Fibroblast of skin of right quadriceps (primary cell): ENCODE measurements around the gene CFAP61.

Experiments
- DNase-seq: peaks from one replicate; pipeline ENCODE4 v3.0.0-alpha.2; 2013

The CFAP61 gene

DNA sequence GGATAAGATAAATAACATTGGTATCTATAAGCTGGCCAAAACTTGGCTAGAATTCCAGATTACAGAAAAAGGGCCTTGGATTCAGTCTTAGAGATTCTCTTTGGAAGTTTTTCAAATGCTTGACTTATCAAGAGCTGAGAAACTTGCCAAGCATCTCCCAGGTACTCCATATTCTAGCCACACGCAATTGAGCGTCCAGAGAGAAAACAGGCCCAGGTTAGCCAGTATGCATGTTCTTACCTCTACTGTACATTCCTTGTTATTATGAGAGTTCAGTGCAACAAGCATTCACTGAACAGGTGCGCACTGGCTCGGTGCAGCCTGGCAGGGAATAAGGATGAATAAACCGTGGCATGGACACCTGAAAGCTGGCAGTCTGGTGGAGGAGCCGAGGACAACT lies 13.7 kb upstream of the CFAP61 start:
- DNase-seq: no peak

DNA sequence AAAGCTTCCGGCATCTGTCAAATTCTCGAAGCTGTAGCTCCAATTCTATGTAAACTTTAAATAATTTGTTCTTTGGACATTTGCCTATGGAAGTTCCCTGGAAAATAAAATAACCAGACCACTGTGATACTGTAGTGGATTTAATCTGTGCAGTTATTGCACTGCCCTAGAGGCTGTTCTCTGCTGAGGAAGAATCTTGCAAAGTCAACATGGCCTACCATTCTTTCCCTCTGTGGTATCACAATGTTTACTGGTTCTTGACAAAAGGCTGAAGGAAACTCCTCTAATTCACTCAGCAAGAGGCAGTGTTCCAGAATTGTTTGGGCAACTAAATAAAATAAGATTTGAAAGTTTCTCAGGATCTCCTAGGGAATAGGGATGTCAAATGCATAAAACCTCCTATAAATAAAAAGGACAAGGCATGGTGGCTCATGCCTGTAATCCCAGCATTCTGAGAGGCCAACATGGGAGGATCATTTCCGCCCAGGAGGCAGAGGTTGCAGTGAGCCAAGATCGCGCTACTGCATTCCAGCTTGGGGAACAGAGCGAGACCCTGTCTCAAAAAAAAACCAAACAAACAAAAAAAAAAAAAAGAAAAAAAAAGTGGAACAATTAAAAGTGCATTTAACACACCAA lies 12.5 kb upstream of the CFAP61 start:
- DNase-seq: no peak

DNA sequence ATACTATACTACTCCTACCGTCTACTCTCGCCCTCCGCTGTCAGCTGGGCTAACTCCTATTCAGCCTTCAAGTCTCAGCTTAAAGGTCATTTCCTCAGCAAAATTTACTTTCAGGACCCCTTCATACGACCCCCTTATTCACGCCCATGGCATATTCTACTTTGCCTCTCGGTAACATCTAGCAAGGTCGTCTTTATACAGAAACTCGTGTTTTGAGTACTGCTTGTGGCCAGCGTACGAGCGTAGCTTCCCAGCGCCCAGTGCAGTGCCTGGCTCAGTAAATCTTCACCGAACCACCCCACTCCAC lies 612 bp upstream of the CFAP61 start:
- no peak for DNase-seq

DNA sequence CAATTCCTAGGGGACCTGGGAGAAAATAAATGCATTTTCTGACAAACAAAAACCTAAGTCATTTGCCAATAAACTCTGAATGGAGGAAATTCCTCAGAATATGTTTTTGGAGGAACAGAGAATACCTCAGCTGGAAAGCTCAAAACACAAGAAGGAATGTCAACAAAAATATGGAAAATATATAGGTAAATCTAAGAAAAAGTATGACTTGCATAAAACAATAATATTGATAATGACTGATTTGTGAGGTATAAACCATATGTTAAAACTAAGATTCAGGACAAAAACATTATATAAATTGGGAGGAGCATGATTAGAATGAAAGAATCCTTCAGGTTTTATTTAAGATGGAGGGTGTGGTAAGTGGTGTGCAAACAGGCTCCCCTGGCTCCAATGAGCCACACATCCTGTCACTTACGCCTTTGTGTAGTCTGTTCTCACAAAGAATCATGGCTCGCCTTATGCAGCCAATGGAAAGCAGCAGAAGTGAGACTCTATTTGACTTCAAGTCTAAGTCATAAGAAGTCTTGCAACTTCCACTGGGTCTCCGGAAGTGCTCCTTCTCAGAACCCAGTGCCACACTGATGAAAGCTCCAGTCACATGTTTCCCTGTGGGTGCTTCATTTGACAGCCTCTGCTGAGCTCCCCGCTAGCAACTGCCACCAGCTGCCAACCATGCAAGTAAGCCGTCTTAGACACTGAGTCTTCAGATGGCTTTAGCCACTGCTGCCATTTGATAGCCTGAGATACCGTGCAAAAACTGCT lies 8.1 kb downstream of the CFAP61 start:
- DNase-seq: no peak

DNA sequence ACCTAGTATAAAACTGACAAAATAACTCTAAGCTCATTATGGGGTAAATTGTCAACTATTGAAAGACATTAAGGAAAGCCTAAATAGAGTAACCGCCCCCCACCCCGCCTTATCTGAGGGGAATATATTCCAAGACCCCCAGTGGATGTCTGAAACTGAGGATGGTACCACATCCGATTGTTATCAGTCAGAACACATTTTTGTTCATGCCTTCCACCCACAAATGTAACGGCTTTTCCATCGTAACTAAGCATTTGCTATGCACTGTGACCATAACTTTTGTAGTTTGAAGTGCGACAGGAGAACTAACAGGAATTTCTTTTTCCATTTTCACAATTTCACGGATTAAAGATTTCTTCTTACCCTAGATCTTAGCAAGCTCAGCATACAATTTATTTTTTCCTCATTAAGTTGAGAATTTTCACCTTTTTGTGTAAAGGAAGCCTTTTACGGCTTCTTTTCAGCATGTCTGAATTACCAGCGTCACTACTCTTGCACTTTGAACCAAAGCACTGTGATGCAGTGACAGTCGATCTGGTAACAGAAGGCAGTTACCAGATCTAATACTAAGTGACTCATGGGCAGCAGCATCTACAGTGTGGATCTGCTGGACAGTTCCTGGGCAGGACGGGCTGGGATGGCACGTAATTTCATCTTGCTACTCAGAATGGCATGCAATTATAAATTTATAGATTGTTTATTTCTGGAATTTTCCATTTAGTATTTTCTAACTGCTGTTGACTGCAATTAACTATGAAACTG lies 11.8 kb downstream of the CFAP61 start:
- DNase-seq: no peak

DNA sequence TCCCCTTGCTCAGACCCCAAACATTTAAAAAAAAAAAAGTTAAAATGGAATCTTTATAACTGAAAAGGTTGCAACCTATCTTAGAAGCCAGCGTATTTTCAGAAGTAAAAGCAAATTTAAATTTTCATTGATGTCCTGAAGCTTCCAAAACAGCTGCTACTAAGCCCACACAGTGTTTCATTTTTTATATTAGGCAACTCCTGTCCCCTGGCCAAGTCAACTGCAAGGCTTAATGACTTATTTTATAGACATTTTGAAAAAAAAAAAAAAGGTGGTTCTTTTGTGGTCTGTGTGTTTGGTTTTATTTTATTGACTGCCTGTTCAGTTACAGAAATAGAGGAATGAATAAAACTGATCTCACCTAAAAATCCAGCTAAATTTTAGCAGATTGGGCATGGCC lies 13.0 kb downstream of the CFAP61 start:
- no peak for DNase-seq

DNA sequence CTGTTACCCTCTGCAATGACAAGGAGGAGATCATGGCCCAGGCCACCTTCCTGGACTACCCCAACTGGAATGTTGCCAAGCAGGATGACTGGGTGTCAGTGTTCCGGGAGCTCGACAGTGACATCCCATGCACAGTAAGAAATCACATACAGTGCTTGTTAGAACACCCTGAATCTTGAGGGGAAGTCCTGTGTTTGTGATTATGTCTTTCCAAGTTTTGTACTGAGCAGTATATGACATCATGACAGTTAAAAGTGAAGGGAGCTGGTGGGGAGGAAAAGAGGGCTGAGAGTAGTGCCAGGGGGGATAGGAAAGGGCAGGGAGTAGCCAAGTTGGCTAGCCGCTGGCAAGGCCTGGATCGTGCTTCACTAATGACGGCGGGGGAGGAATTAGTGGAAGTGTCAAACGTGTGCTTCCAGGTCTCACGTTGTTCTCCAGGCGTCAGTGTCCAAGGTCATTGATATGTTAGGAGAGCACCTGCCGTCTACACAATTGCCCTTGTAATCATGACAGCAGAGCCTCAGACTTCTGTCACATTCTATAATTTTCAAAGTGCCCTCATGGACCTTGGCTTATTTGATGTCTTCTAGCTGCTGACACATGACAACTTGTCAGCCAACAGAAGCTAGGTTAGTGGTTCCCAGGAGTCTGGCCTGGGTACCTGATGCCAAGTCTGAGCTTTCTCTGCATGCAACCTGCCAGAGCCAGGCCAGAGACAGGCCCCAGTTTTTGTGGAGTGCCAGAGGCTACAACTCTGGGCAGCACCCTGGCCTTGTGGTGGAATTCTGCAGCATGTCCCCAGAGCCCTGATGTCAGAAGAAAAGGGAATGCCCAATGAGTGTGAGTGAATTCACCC lies 18.8 kb downstream of the CFAP61 start:
- no peak for DNase-seq

DNA sequence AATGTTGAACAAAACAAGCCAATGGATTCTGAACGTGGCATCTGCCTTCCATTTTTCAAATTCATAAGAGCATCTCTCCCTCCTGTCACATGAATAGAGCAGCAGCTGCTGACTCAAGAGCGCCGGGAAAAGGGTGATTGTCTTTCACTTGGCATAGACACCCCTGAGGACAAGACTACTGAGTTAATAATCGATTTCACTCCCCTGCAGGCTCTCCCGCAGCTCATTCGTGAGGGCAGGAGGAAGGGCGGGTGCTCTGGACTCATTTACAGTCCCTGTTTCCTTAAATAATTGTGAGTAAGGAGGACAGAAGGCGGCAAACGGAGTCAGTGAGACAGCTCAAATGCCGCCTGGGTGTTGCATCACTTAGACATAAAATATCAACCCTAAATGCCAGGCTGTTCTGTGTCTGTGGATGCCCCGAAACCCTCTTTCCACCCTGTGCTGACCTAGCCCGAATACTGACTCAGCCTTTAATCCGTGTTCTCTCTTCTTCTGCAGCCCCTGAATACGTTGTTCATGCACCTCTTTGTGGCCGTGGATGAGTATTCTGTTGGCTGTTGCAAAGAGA lies 21.6 kb downstream of the CFAP61 start:
- no peak for DNase-seq

DNA sequence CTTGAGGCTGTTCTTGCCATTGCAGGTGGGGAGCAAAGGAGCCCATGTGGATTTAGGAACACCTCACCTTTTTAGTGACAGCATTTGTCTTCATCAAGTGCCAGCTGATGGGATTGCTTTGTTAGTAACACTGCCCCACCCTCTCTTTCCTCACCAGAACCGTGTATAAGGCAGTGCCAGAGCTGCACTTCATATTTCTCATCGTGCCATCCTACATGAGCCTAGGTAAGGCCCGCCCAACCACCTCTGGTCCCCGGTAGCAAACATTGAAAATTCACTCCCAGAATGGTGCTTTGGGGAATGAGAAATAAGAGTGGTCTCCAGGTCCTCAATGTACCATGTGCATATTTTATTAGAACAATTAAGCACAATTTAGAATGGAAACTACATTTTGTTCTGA lies 22.7 kb downstream of the CFAP61 start:
- no peak for DNase-seq

DNA sequence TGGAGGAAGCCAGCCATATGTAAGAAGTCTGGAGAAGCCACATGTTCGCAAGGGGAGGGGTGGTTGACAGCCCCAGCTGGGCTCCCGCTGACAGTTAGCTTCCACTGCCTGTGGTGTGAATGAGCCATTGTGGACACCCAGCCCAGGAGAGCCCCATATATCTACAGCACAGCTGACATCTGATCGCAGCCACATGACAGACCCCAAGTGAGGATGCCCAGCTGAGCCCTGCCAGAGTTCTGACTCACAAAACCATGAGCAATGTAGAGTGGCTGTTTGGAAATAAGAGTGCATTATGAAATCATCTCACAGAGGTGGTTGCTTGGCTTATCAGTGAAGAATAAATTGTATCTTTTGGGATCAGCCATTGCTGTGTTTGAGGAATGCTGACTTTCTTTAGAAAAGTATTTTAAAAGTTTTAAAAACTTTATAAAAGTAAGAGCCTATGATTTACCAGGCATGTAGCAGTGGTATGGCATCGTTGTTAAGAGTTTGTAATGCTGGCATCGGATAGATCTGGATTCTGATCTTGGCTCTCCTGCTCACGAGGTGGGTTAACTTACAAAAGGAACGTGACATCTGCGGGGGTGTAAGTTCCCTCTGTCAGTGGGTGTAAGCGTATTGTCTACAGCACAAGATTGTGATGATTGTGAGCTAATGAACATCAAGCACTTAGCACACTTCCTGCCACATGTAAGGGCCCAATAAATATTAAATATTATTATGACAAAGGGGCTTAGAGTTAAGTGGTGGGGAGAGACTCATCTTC lies 24.1 kb downstream of the CFAP61 start:
- peak; percentile 78 for DNase-seq

DNA sequence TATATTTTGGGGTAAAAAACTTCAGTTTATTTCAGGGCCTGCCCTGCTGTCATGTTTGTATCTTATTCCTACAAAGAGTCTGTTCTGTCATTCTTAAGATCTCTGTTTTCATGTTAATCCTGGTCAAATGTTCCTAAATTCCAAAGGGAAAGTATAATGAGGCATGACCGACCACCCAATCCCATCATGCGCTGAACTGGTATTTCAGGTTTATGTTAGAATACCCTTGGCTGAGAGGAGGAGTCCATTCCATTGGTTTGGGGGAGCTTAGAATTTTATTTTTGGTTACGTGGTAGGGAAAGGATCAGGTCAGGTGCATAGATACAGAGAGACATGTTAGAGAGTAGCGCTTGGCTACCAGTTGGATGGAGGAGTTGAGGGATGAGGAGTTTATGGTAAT lies 25.7 kb downstream of the CFAP61 start:
- DNase-seq: no peak

DNA sequence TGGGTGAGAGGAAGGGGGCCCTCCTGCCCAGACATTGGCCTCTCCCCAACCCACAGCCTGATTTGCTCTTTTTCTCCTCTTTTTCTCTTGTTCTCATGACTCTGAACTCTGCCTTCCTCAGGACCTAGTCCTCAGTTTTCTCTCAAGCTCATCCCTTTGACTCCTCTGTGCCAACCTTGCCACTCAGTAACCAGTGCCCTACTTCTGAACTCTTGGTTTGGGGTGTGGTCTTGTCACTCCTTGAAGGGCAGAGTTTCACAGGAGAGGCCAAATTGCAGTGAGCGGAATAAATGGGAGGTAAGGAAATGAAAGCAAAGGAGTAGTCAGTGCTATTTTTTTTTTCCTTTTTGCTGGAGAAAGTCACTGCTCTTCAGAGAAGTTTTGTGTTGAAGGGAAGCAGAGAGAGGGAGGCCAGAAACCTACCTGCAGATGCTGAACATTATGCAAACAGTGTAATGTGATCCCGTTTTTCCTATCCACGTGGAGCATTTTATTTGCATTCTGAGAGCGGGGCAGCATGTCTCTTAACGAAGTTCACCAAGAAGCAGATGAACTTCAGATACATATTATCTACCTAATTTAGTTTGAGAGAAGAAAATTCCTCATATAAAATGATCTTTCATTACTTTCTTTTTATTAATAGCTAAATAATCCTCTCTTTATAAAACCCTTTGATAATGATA lies 26.9 kb downstream of the CFAP61 start:
- DNase-seq: no peak

DNA sequence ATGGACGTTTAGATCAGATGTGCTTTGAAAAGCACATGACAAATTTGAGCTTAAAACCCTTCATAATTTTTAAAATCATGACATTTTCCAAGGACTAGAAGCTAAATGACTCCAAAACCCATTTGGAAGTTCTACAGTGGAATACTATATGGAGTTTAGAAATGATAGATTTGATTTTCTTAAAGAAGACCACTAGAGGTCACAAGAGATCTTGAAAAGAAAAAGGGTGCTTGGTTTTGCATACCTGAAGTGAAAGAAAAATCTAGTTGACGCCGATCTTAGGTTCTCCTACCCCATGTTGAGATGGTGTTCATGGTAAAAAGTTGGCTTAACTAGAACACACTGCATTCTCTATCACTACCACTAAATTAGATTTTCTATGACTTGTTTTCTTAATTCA lies 31.5 kb downstream of the CFAP61 start:
- peak; percentile 22 for DNase-seq

DNA sequence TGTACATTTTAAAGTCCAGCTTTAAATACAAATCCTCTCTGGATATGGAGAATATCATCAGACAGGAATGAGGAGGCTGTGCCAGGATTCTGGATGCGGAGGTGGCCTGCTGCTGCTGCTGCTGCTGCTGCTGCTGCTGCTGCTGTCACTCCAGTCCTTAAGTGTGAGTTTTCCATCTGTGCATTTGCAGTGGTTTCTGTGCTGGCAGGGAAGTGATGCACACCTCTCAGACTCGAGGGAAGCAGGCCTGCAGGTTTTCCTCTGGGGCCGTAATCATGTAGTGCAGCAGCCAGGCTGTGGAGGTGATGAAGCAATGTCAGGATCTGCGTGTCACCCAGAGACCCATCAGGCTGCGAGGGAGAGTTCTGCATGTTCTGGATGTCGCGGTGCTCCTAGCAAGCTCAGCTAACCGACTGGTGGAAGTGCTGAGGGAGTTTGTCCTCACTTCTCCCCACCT lies 32.0 kb downstream of the CFAP61 start:
- DNase-seq: no peak

DNA sequence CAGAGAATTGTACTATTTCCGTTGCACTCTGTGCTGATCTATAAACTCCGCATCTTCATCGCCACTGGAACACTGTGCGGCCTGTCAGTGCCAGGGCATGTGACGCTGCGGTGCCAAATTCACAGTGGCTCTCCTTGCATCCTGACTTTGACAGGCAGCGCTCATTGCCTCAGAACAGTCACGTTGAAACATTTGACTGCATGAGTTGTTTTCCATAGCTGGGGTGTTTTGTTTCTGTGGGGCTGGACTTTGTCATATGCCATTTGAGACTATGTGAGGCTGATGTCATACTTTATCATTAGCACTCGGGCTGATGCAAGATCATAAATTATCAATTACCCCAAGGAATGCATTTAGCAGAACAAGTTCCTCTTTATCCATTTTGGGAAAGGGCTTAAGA lies 32.7 kb downstream of the CFAP61 start:
- peak; percentile 9 for DNase-seq

DNA sequence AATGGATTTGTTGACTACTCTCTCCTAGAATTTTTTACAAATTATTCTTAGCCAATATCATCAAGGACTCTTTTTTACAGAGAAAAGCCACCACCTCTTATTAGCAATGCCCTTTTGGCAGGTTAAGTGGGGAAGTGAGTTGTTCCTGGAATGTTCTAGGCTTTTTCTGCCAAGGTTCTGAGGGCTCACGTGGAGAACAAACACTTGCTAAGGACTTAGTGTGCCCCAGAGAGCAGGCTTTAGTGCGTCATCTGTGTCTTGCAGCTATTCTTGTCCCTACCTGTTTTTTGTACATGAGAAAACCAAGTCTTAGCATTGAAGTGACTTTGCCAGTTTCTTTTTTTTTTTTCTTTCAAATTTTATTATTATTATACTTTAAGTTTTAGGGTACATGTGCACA lies 33.5 kb downstream of the CFAP61 start:
- no peak for DNase-seq

DNA sequence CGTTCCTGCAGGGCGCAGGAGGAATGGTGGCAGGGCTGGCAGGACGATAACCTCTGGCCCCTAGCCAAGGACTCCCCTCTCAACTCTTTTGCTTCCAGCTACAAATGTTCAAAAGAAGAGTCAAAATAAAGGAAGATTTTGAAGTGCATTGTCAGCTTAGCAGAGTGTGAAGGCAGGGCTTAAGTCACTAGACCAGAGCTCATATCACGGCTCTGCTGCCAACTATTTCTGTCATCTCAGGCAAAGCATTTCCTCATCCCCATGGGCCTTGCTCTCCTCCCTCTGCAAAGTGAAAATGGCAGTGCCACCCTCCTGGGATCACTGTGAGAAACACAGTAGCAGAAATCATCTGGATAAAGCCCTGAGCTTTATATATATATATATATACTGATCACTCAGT lies 36.7 kb downstream of the CFAP61 start:
- no peak for DNase-seq

DNA sequence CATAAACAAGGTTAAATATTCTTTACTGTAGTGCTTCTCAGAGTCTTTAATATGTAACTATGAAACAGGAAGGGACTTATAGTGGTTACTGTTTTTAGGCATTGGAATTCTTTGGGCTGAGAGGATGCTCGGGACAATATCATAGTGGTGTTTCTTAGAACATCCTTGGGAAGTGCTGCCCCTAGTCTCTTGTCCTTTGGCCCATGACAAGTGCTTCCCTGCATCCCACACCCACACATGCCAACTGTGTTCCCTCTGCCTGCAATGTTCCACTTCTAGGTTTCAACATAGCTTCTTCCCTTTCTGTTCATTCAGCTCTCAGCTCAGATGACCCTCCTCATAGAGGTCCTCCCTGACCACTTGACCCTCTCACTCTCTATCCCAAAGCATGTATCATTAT lies 37.6 kb downstream of the CFAP61 start:
- no peak for DNase-seq

DNA sequence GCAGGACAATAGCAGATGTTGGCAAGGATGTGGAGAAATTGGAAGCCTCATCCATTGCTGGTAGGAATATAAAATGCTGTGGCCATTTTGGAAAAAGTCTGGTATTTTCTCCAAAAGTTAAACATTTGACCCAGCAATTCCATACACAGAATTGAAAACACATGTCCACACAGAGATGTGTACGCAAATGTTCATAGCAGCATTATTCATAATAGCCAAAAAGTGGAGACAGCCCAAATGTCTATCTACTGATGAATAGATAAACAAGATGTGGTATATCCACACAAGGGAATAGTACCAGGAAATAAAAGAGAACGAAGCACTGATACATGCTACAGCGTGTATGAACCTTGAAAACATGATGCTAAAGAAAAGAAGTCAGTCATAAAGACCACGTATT lies 40.5 kb downstream of the CFAP61 start:
- DNase-seq: no peak

DNA sequence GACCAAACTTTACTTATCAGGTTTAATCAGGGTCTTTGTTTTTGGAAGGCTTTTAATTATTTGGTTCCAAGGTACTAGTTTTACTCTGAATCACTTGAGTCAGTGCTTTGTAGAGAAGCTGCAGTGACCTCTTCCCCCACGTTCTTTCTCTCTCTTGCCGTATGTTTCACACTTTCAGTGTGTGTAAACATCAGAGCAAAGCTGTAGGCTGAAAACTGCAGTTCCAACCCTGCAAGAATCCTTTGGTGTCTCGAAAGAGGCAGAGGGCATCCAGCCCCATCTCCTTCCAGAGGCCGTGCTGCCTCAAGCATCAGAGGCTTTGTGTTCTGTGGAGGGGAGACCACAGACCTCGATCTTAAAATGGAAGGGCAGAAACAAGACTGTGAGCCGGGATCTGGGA lies 42.1 kb downstream of the CFAP61 start:
- DNase-seq: no peak

DNA sequence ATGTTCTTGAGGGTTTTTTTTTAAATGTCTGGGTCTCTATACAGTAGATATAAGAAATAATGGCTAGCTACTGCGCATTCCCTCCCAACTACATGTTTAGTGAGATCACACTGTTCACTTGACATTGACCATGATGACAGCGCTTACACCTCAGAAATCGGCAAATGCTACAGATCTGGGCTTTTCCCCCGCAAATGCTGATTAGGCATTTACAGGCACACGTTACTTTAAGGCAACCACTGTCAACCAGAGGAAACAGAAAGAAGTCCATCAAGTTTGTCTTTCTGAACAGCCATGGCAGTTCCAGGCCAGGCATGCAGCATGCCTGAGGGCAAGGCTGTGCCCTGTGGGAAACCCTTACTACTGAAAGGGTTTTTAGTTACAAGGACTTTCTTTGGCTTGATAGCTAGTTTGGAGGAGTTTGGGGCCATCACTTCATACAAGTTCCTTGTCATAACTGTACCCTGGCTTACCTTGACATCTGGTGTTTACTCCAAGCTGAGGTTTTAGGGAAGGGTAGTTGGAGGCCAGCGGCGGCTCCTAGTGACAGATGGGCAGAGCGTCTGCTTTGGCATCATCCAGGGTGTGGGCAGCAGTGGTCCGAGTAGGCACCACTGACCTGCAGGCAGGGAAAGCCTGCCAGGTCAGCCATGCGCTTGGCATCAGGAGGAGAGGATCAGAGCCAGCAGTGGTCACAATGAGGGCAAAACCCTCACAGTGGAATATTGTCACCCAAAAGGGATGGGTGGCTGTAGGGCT lies 43.0 kb downstream of the CFAP61 start:
- no peak for DNase-seq
